Sigmoid colon (tissue), 7 donors: ENCODE measurements around the gene FCGR3B. TPM values are rescaled to one million over a fixed set of nuclear protein-coding genes. Genes with fewer than 3 reads are reported as not detected.
"Not testable (repeated sequence)": the region's sequence is repeated elsewhere in the genome, so short reads cannot be mapped to it uniquely, and the experiment has no call there.

Experiments
- DNase-seq: peaks from one replicate; pipeline ENCODE4 v3.0.0-alpha.2; 2019
- H3K27ac ChIP-seq, 4 donors: fragments of 200-600 bp; sonication (generic); one replicate each; pipeline ENCODE4 v1.5.1; 2016 to 2019; ENCODE audit warnings: mild to moderate bottlenecking in 1 of 4
- H3K27me3 ChIP-seq, 3 donors: fragments of 200-600 bp; sonication (generic); one replicate each; pipeline ENCODE4 v1.5.1; 2019; ENCODE audit warnings: mild to moderate bottlenecking in 1 of 3
- H3K36me3 ChIP-seq, 4 donors: fragments of 200-600 bp; sonication (generic); one replicate each; pipeline ENCODE4 v1.5.1; 2016 to 2019
- H3K4me1 ChIP-seq, 4 donors: fragments of 200-600 bp; sonication (generic); one replicate each; pipeline ENCODE4 v1.5.1; 2017 to 2019
- H3K4me3 ChIP-seq, 4 donors: fragments of 200-600 bp; sonication (generic); one replicate each; pipeline ENCODE4 v1.5.1; 2017 to 2019; ENCODE audit warnings: mild to moderate bottlenecking in 2 of 4, moderate library complexity in 1 of 4
- H3K9me3 ChIP-seq, 4 donors: fragments of 200-600 bp in 3 of 4; sonication (generic) in 3 of 4; one replicate each; pipeline versions ENCODE4 v1.5.1 to v1.6.1; 2013 to 2019
- EP300 ChIP-seq, 4 donors: sonication (generic); formaldehyde crosslinking; IDR thresholded peaks; one replicate each; pipeline ENCODE4 v1.6.1; 2017; ENCODE audit warnings: antibody characterized with exemption in 4 of 4
- POLR2A ChIP-seq, 2 donors: fragments of 450-650 bp; IDR thresholded peaks; one replicate each; pipeline ENCODE4 v1.6.1; 2016; ENCODE audit warnings: antibody characterized with exemption in 2 of 2, mild to moderate bottlenecking in 2 of 2, moderate library complexity in 2 of 2
- POLR2AphosphoS5 ChIP-seq, 4 donors: sonication (generic); formaldehyde crosslinking; IDR thresholded peaks; one replicate each; pipeline ENCODE4 v1.6.1; 2017; ENCODE audit warnings: antibody characterized with exemption in 4 of 4
- WGBS, 2 donors: extraction: QIAGEN DNeasy Blood & Tissue Kit; methylation state at CpG; one replicate each; pipeline ENCODE4 v1.1.7; 2013; 5-methylcytosine and 5-hydroxymethylcytosine counted together
- intact Hi-C: fragments of 100-400 bp; cut with DNase I; formaldehyde crosslinking; loops from one replicate; pipeline ENCODE4 v1.15.1; 2023
- polyA plus RNA-seq, 3 donors: library from polyadenylated mRNA; stranded (reverse); fragments of 200-250 nt; gene quantifications; one replicate each; pipeline ENCODE4 v1.2.3, GENCODE V29; 2013
- total RNA-seq, 4 donors: library from RNA; depleted of rRNA; stranded (reverse); fragments of >200 nt; gene quantifications; one replicate each; pipeline ENCODE4 v1.1.0, GENCODE V29; 2016
- TF ChIP-seq, protein P1 (sequence below), 4 experiments: fragments of 450-650 bp in 3 of 4; fragments of 200-600 bp in 1 of 4; IDR thresholded peaks; one replicate each; pipeline ENCODE4 v1.5.1; 2016 to 2019; ENCODE audit warnings: antibody characterized with exemption in 4 of 4, mild to moderate bottlenecking in 3 of 4, moderate library complexity in 2 of 4
- donor health status: healthy with polysubstance abuse.
- donor health status: Bipolar disorder and iron deficiency.
- donor health status: healthy.

FCGR3B gene
- total RNA-seq = 1 to 10 TPM in 3 of 4 donors, not detected in 1; 1.9 to 4.3 (median 2.0) TPM
- polyA plus RNA-seq = 1 to 10 TPM in 2 of 3 donors, under 1 TPM in 1; 0.74 to 2.1 (median 1.2) TPM

DNA sequence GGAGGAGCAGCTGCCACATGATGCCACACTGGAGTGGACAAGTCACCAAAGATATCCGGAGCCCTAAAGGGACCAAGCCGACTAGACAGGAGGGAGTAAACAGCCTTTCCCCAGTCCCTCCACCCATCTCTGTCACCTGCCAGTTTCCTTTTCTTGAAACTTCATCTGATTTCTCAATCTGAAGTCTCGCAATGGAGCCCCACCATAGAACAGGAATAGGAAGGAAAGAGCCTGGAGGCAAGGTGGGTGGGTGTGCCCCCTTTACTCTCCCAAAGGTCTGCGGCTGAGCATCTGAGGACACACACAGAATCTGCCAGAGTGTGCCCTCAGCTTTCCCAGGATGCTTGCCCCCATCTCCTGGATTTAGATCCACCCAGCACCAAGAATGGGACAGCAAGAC is at the start of gene FCGR3B:
FCGR3B (minus strand) TSS at position 101 of the 400 bp plus-strand sequence; CDS start at position 19, 82 bp downstream.
- intact Hi-C loops = no loop called here

DNA sequence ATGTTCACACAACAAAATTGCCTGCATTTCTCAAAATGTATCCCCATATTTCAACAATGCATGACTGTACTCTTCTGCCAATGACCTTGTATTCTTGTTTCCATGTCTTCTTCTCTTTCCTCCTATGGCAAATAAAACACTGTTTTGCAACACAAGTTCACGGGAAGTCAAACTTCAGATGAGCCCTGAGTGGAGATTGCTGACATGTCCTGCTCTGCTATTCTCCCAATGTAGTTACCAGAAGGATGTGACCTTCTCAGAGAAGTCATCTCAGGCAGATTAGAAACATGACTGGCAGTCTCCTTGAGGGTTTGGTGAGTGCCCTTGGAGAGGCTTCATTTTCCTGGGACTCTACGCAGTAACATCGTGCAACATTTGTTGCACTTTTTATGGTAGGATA is 47.5 kb upstream of the FCGR3B start:
- no peaks in the 10 kb centered on the region for H3K36me3 ChIP-seq
- H3K4me1 ChIP-seq = no peaks in the 10 kb centered on the region
- no peaks in the 10 kb centered on the region for H3K27me3 ChIP-seq
- H3K27ac ChIP-seq = no peak overlapping the region
- intact Hi-C loops = no loop called here
- no peak for DNase-seq
- H3K4me3 ChIP-seq = no peak overlapping the region
- WGBS, 2 donors = 94 to 95% methylated on average over 3 of the region's 3 CpGs
- TF ChIP-seq, protein P1, sequence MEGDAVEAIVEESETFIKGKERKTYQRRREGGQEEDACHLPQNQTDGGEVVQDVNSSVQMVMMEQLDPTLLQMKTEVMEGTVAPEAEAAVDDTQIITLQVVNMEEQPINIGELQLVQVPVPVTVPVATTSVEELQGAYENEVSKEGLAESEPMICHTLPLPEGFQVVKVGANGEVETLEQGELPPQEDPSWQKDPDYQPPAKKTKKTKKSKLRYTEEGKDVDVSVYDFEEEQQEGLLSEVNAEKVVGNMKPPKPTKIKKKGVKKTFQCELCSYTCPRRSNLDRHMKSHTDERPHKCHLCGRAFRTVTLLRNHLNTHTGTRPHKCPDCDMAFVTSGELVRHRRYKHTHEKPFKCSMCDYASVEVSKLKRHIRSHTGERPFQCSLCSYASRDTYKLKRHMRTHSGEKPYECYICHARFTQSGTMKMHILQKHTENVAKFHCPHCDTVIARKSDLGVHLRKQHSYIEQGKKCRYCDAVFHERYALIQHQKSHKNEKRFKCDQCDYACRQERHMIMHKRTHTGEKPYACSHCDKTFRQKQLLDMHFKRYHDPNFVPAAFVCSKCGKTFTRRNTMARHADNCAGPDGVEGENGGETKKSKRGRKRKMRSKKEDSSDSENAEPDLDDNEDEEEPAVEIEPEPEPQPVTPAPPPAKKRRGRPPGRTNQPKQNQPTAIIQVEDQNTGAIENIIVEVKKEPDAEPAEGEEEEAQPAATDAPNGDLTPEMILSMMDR (IDR thresholded peaks at IDR 0.05) = no peak
- TF ChIP-seq POLR2A (IDR thresholded peaks at IDR 0.05) = no peak
- TF ChIP-seq EP300 (IDR thresholded peaks at IDR 0.05) = no peak
- TF ChIP-seq POLR2AphosphoS5 (IDR thresholded peaks at IDR 0.05) = no peak
- H3K9me3 ChIP-seq = no peaks in the 10 kb centered on the region

More for the DNA sequence above, at the start of gene FCGR3B:
- H3K27ac ChIP-seq = no peak within 1 kb of the TSS
- no peaks in the 10 kb centered on the region for H3K4me1 ChIP-seq
- H3K9me3 ChIP-seq = no peaks in the 10 kb centered on the region
- no peak within 1 kb of the TSS for H3K4me3 ChIP-seq
- no peak for DNase-seq
- no peaks in the 10 kb centered on the region for H3K27me3 ChIP-seq
- 89 to 94% methylated on average over 4 of the region's 4 CpGs for WGBS, 2 donors
- H3K36me3 ChIP-seq = no peaks in the 10 kb centered on the region
- TF ChIP-seq POLR2AphosphoS5 (IDR thresholded peaks at IDR 0.05) (no peak), POLR2A (IDR thresholded peaks at IDR 0.05) (no peak), EP300 (IDR thresholded peaks at IDR 0.05) (no peak)
- TF ChIP-seq, protein P1 (IDR thresholded peaks at IDR 0.05) = no peak

DNA sequence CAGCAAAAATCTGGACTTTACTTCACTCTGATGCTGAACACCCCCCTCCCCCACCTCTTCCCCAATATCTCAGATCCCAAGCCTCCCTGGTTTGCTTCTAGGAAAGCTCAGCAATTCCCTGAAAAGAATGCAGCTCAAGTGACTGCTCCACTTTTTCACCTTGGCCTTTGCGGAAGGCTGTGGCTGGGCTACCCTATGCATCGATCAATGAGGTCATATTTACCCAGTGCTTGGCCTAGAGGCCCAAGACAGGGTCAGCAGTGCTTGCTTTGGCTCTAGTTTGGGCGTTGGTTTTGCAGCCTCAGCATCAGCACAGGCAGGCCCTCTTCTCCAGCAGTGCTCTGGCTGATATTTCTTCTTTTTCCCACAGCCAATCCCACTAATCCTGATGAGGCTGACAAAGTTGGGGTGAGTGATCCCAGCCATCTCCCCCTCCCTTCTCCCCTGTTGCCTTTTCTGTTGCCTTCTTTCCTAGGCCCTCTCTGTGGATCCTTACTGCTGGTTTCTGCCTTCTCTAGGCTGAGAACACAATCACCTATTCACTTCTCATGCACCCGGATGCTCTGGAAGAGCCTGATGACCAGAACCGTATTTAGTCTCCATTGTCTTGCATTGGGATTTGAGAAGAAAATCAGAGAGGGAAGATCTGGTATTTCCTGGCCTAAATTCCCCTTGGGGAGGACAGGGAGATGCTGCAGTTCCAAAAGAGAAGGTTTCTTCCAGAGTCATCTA is 46.1 kb upstream of the FCGR3B start:
- no peaks in the 10 kb centered on the region for H3K27me3 ChIP-seq
- no peak for DNase-seq
- H3K27ac ChIP-seq = no peak overlapping the region
- no peaks in the 10 kb centered on the region for H3K4me1 ChIP-seq
- H3K4me3 ChIP-seq = no peak overlapping the region
- intact Hi-C loops = no loop called here
- H3K9me3 ChIP-seq = no peaks in the 10 kb centered on the region
- TF ChIP-seq EP300 (IDR thresholded peaks at IDR 0.05) = no peak
- TF ChIP-seq, protein P1 (IDR thresholded peaks at IDR 0.05) = no peak
- no peak for TF ChIP-seq POLR2A (IDR thresholded peaks at IDR 0.05)
- TF ChIP-seq POLR2AphosphoS5 (IDR thresholded peaks at IDR 0.05) = no peak
- H3K36me3 ChIP-seq = no peaks in the 10 kb centered on the region
- 83 to 86% methylated on average over 5 of the region's 5 CpGs for WGBS, 2 donors

DNA sequence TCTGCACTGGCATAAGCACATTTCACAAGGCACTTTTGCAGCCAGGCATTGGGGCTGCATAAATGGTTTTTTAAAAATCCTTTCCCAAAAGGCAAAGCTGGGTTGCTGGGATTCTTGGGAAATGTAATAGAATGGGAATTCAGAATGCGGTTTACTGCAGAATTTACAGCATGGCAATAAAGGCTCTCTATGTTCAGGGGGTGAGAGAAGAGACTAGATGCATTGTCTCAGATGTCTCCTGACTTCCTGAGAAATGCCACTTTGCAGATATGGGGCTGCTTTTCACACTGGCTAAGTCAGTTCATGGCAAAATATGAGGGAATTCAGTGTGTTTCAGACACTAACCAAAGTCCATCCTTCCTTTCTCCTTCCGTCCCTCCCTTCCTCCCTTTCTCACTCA is 45.5 kb upstream of the FCGR3B start:
- Histone ChIP-seq H3K4me3 (no peak overlapping the region), H3K4me1 (no peaks in the 10 kb centered on the region), H3K27ac (no peak overlapping the region), H3K36me3 (no peaks in the 10 kb centered on the region), H3K9me3 (no peaks in the 10 kb centered on the region), H3K27me3 (no peaks in the 10 kb centered on the region)
- 48 to 80% methylated on average over 2 of the region's 2 CpGs for WGBS, 2 donors
- intact Hi-C loops = no loop called here
- no peak for DNase-seq
- no peak for TF ChIP-seq POLR2AphosphoS5 (IDR thresholded peaks at IDR 0.05)
- TF ChIP-seq, protein P1 (IDR thresholded peaks at IDR 0.05) = no peak
- no peak for TF ChIP-seq POLR2A (IDR thresholded peaks at IDR 0.05)
- no peak for TF ChIP-seq EP300 (IDR thresholded peaks at IDR 0.05)

DNA sequence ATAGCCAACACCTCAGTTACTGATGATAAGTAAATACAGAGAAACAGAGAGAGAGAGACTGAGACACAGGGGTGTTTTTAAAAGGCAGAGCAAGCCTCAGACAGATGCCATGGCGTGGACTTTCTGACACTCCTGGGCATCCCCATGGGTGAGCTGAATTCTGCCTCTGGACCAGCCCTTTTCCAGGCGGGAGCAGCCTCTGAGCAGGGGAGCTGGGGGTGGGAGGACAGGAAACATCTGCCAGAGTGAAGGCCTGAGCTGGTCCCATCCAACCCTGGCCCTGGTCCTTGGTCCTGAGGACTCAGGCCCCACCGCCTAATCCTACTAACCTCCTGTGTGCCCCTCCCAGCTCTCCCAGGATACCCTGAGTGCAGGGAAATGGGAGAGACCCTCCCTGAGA is 43.9 kb upstream of the FCGR3B start:
- H3K27me3 ChIP-seq, DNase-seq, H3K4me3 ChIP-seq, H3K4me1 ChIP-seq, H3K36me3 ChIP-seq, H3K9me3 ChIP-seq, H3K27ac ChIP-seq, intact Hi-C loops: not testable (repeated sequence)
- WGBS, 2 donors = 76 to 93% methylated on average over 3 of the region's 3 CpGs

DNA sequence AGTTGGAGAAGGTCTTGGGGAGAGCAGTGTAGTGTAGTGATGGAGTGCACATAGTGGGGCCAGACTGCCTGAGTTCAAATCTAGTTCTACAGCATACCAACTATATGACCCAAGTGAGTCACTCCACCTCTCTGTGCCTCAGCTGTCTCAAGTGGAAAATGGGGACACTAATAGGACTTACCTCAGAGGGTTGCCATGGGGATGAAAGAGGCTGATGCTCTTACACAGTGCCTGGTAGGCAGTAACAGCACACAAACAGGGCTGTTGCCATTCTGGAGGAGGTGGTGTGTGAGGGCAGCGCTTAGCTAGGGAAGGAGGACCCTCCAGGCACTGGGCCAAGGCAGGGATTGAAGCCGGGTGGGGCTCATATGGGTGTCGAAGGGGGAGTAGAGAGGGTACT is 43.5 kb upstream of the FCGR3B start:
- WGBS, 2 donors = 80 to 94% methylated on average over 2 of the region's 3 CpGs
- H3K27me3 ChIP-seq, intact Hi-C loops: not testable (repeated sequence)

DNA sequence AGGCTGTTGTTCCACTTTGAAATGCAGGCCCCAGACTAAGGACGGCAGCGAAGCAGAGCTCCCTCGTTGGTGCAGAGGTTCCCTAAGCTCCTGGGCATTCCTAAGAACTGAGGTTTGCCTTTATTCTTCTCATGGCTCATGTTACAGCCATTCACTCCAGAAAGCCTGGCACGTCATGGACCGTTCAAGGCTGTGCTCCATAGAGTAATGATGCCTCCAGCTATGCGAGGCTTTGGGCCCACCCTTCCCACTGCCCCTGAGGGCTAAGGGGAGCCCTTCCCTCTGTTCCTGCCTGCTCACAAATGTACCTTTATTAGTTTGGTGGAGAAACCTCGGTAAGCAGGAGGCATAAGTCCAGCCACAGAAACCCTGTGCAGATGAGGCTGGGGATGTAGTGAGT is 42.5 kb upstream of the FCGR3B start:
- 87 to 92% methylated on average over 6 to 7 of the region's 7 CpGs for WGBS, 2 donors
- H3K36me3 ChIP-seq, H3K9me3 ChIP-seq, intact Hi-C loops, DNase-seq, H3K27me3 ChIP-seq, H3K27ac ChIP-seq, H3K4me3 ChIP-seq, H3K4me1 ChIP-seq: not testable (repeated sequence)

More for the DNA sequence above, 43.5 kb upstream of the FCGR3B start:
- not testable (repeated sequence) for H3K36me3 ChIP-seq, H3K27ac ChIP-seq, H3K4me3 ChIP-seq, DNase-seq, H3K4me1 ChIP-seq, H3K9me3 ChIP-seq
